Heart right ventricle (tissue), 16 donors: ENCODE results near the gene IPO4. TPM values are rescaled to one million over a fixed set of nuclear protein-coding genes. Genes with fewer than 3 reads are reported as not detected.

Source experiments
- ATAC-seq, 8 donors: fragments of 200-7000 bp; cut with Tn5 transposase; one replicate each; pipeline ENCODE4 v1.9.1; 2020; ENCODE audit warnings: mild to moderate bottlenecking in 8 of 8, moderate library complexity in 8 of 8, moderate number of reproducible peaks in 1 of 8
- DNase-seq, 2 donors: peaks; one replicate each; pipeline ENCODE4 v3.0.0-alpha.2; 2020
- H3K27ac ChIP-seq, 10 donors: fragments of 200-600 bp; sonication (generic) in 2 of 10; one replicate each; pipeline versions ENCODE4 v1.5.0 to v1.8.0; 2020 to 2022; ENCODE audit warnings: mild to moderate bottlenecking in 3 of 10
- H3K27me3 ChIP-seq, 7 donors: fragments of 200-600 bp; one replicate each; pipeline ENCODE4 v1.8.0; 2021 to 2022; ENCODE audit warnings: mild to moderate bottlenecking in 2 of 7
- H3K36me3 ChIP-seq, 9 donors: fragments of 200-600 bp; sonication (generic) in 1 of 9; one replicate each; pipeline versions ENCODE4 v1.5.0 to v1.8.0; 2020 to 2022; ENCODE audit warnings: mild to moderate bottlenecking in 2 of 9
- H3K4me1 ChIP-seq, 9 donors: fragments of 200-600 bp; sonication (generic) in 1 of 9; one replicate each; pipeline versions ENCODE4 v1.5.0 to v1.8.0; 2020 to 2022; ENCODE audit warnings: mild to moderate bottlenecking in 4 of 9
- H3K4me3 ChIP-seq, 10 donors: fragments of 200-600 bp; sonication (generic) in 2 of 10; one replicate each; pipeline versions ENCODE4 v1.5.0 to v1.8.0; 2020 to 2022; ENCODE audit warnings: mild to moderate bottlenecking in 7 of 10, moderate library complexity in 2 of 10
- H3K9me3 ChIP-seq, 11 donors: fragments of 200-600 bp in 10 of 11; sonication (generic) in 2 of 11; one replicate each; pipeline versions ENCODE4 v1.5.0 to v1.8.0; 2013 to 2022; ENCODE audit warnings: mild to moderate bottlenecking in 2 of 11, control low read depth in 1 of 11, moderate library complexity in 1 of 11
- CTCF ChIP-seq, 9 donors: fragments of 200-600 bp; sonication (generic) in 2 of 9; IDR thresholded peaks; one replicate each; pipeline versions ENCODE4 v1.5.0 to v1.8.0; 2021 to 2022; ENCODE audit warnings: antibody characterized with exemption in 9 of 9, mild to moderate bottlenecking in 5 of 9, moderate library complexity in 1 of 9
- WGBS, 2 donors: extraction: QIAGEN DNeasy Blood & Tissue Kit; methylation state at CpG; one replicate each; pipeline ENCODE4 v1.1.7; 2013; ENCODE audit warnings: inconsistent platforms in 1 of 2; 5-methylcytosine and 5-hydroxymethylcytosine counted together
- intact Hi-C, 10 donors: fragments of 100-400 bp; cut with DNase I; formaldehyde crosslinking; loops; one replicate each; pipeline versions ENCODE4 v1.11.1 to v1.14.2; 2022
- polyA plus RNA-seq, 2 donors: library from polyadenylated mRNA; stranded (reverse); fragments of 200-250 nt; gene quantifications; one replicate each; pipeline ENCODE4 v1.2.3, GENCODE V29; 2013
- total RNA-seq, 10 donors: library from RNA; stranded (reverse); fragmentation: NEBNext Ultra II Directional in 3 of 10; extraction: Animal tissue kit (Norgen Biotek cat#: 25700) in 3 of 10; gene quantifications; one replicate each; pipeline versions ENCODE4 v1.2.1 to v1.2.4, GENCODE V29; 2021 to 2023
- donor health status: Arrhythmogenic right ventricular cardiomyopathy.
- donor health status: ischemic (EF 13 %, LVEDD 7.1; RV severe dilation, severe dysfunction).
- donor health status: healthy with polysubstance abuse.
- donor health status: DM: no; HTN: yes; CAD: no.
- donor health status: DM: no; HTN: no; CAD: no.
- donor health status: ischemic (EF 25% LVEDD 6.9; RV normal size, moderate dysfunction).
- donor health status: ischemic (EF 25% LVEDD 5.7; RV mildly dilated, moderate dysfunction).
- donor health status: healthy.
- donor health status: DM: yes; HTN: yes; CAD: no.
- donor health status: Ischemic cardiomyopathy.
- donor health status: ischemic (EF 35%, LVEDD 5.7; RV mildly dilated, moderate dysfunction).
- donor health status: nonischemic (EF 11% LVEDD 7.7; RV severe dilation, severe dysfunction).
- donor health status: DM: yes; HTN: yes; CAD: no.
- donor health status: PGD.
- donor health status: ischemic (EF 29% LVEDD 5.4; RV normal size, mild dysfunction).
- donor health status: nonischemic (EF 23%, LVEDD 6.1; RV moderate dilation, normal function).

The IPO4 gene
- total and polyA plus RNA-seq, 12 donors = 4.4 to 23.8 (median 12.6) TPM

DNA sequence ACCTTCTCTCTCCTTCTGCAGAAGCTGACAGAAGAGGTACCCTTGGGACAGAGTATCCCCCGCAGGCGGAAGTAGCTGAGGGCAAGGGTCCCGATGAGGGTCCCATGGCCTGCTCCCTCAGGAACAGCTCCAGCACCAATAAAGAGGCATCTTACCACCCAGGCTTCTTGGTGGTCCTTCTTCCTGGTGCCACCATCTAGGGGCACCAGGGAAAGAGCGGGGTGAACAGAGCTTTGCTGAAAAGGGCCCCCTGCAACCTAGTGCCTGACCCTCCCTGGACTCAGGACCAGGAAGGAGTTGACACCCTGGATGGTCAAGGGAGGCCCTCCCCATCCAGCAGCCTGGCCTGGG lies 28.1 kb downstream of the IPO4 start:
- peak in 1 of 8 donors; percentile 18 for ATAC-seq
- Histone ChIP-seq H3K9me3 (no peaks in the 10 kb centered on the region), H3K27me3 (no peaks in the 10 kb centered on the region), H3K27ac (peak overlapping the region; percentile 92 to 100 (median 96)), H3K4me1 (peaks cover 9 to 44% (median 27%) of the 10 kb centered on the region in 9 donors), H3K4me3 (peak overlapping the region in 2 of 10 donors; percentile 63 to 89), H3K36me3 (peaks cover 6 to 88% (median 57%) of the 10 kb centered on the region in 9 donors)
- TF ChIP-seq CTCF (IDR thresholded peaks at IDR 0.05) = no peak
- DNase-seq = no peak
- intact Hi-C loops = loop anchor here in 2 of 10 donors (2.0 to 5.0 kb wide), 3 partner anchors 14 to 102 kb away; partner anchors contain the start of genes DCAF11 (in 1 of the 2), NRL (in 1 of the 2), PSME2 (in 1 of the 2) and RNF31 (in 1 of the 2)
- 87 to 89% methylated on average over 4 of the region's 4 CpGs for WGBS, 2 donors

DNA sequence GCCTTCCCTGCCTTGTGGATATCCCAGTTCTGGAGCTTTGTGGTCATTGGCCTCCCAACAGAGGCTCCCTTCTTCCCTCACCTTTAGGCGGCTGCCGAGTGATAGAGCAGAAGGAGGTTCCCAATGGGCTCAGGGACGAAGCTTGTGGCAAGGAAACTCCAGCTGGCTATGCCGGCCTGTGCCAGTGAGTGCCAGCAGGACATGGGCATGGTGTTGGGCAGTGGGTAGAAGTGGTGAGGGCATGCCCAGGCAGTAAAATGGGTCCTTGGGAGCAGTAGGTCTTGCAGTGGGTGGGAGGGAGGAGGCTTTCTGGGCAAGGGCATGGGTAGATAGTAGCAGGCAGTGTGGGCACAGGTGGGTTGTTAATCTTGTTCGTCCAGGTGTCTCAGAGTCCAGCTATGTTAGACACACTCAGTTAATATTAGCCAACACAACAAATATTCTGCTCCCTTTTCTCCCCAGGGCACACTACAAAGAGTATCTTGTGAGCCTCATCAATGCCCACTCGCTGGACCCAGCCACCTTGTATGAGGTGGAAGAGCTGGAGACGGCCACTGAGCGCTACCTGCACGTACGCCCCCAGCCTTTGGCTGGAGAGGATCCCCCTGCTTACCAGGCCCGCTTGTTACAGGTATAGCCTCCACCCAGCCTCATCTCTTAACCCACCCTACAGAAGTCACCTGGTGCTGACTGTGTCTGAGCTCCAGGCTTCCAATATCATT lies 28.7 kb downstream of the IPO4 start:
- Histone ChIP-seq H3K27ac (peak overlapping the region; percentile 92 to 100 (median 96)), H3K9me3 (no peaks in the 10 kb centered on the region), H3K36me3 (peaks cover under 1 to 88% (median 57%) of the 10 kb centered on the region in 9 donors), H3K27me3 (no peaks in the 10 kb centered on the region), H3K4me3 (no peak overlapping the region), H3K4me1 (peaks cover 9 to 42% (median 27%) of the 10 kb centered on the region in 9 donors)
- intact Hi-C loops = loop anchor here in 2 of 10 donors (2.0 to 5.0 kb wide), 3 partner anchors 13 to 101 kb away; partner anchors contain the start of genes DCAF11 (in 1 of the 2), NRL (in 1 of the 2), PSME2 (in 1 of the 2) and RNF31 (in 1 of the 2)
- no peak for TF ChIP-seq CTCF (IDR thresholded peaks at IDR 0.05)
- ATAC-seq (peak in 1 of 8 donors; percentile 10), DNase-seq (no peak)
- WGBS, 2 donors = 91 to 94% methylated on average over 11 of the region's 11 CpGs

- Histone ChIP-seq H3K36me3 (peaks cover 0 to 88% (median 52%) of the 10 kb centered on the region in 9 donors), H3K4me3 (no peak overlapping the region), H3K27me3 (no peaks in the 10 kb centered on the region), H3K27ac (no peak overlapping the region), H3K9me3 (no peaks in the 10 kb centered on the region), H3K4me1 (peaks cover 5 to 20% (median 12%) of the 10 kb centered on the region in 9 donors)
- DNase-seq = no peak
- TF ChIP-seq CTCF (IDR thresholded peaks at IDR 0.05) = no peak
- ATAC-seq = no peak
- intact Hi-C loops = no loop called here
- 91 to 92% methylated on average over 12 of the region's 12 CpGs for WGBS, 2 donors
Measured at GRCh38 chr14:24157331-24157730, 31.3 kb downstream of the IPO4 start.

- intact Hi-C loops = no loop called here
- DNase-seq = no peak
- TF ChIP-seq CTCF (IDR thresholded peaks at IDR 0.05) = no peak
- H3K27ac ChIP-seq = no peak overlapping the region
- ATAC-seq = no peak
- H3K4me3 ChIP-seq = no peak overlapping the region
- H3K4me1 ChIP-seq = peaks cover 5 to 15% (median 8%) of the 10 kb centered on the region in 9 donors
- peaks cover 0 to 90% (median 56%) of the 10 kb centered on the region in 9 donors for H3K36me3 ChIP-seq
- no peaks in the 10 kb centered on the region for H3K27me3 ChIP-seq
- no peaks in the 10 kb centered on the region for H3K9me3 ChIP-seq
- 94 to 95% methylated on average over 1 of the region's 1 CpG for WGBS, 2 donors
Measured at GRCh38 chr14:24156840-24157239, 31.8 kb downstream of the IPO4 start.
